Spleen (tissue), 11 donors: ENCODE measurements around the gene SAA1. TPM values are rescaled to one million over a fixed set of nuclear protein-coding genes. Genes with fewer than 3 reads are reported as not detected.

Source experiments
- DNase-seq: peaks from one replicate; pipeline ENCODE4 v3.0.0-alpha.2; 2020
- H3K27ac ChIP-seq, 8 donors: fragments of 200-600 bp; sonication (generic) in 7 of 8; 1 replicate in 4 of 8; 2 replicates in 4 of 8; pipeline versions ENCODE4 v1.5.0 to v1.8.0; 2016 to 2021; ENCODE audit warnings: inconsistent platforms in 4 of 8, mild to moderate bottlenecking in 4 of 8, moderate library complexity in 1 of 8
- H3K27me3 ChIP-seq, 7 donors: fragments of 200-600 bp; sonication (generic) in 6 of 7; replicated peaks in 1 of 7; 1 replicate in 4 of 7; 2 replicates in 3 of 7; pipeline versions ENCODE4 v1.5.0 to v1.8.0; 2016 to 2021; ENCODE audit warnings: inconsistent platforms in 3 of 7, mild to moderate bottlenecking in 1 of 7
- H3K36me3 ChIP-seq, 6 donors: fragments of 200-600 bp; sonication (generic) in 5 of 6; 1 replicate in 4 of 6; 2 replicates in 2 of 6; pipeline versions ENCODE4 v1.5.0 to v1.8.0; 2016 to 2021; ENCODE audit warnings: inconsistent platforms in 2 of 6
- H3K4me1 ChIP-seq, 6 donors: fragments of 200-600 bp; sonication (generic) in 5 of 6; 1 replicate in 3 of 6; 2 replicates in 3 of 6; pipeline versions ENCODE4 v1.5.0 to v1.8.0; 2016 to 2021; ENCODE audit warnings: inconsistent platforms in 3 of 6
- H3K4me3 ChIP-seq, 8 donors: fragments of 200-600 bp; sonication (generic) in 7 of 8; 1 replicate in 4 of 8; 2 replicates in 4 of 8; pipeline versions ENCODE4 v1.5.0 to v1.8.0; 2016 to 2021; ENCODE audit warnings: inconsistent platforms in 4 of 8, mild to moderate bottlenecking in 4 of 8, moderate library complexity in 2 of 8
- H3K9me3 ChIP-seq, 8 donors: fragments of 200-600 bp; sonication (generic) in 7 of 8; 1 replicate in 4 of 8; 2 replicates in 4 of 8; pipeline versions ENCODE4 v1.5.0 to v1.8.0; 2016 to 2021; ENCODE audit warnings: inconsistent platforms in 4 of 8
- CTCF ChIP-seq, 11 experiments: fragments of 200-600 bp in 7 of 11; fragments of 450-650 bp in 4 of 11; sonication (generic) in 4 of 11; IDR thresholded peaks in 8 of 11; conservative IDR thresholded peaks in 3 of 11; 1 replicate in 7 of 11; 2 replicates in 4 of 11; pipeline versions ENCODE4 v1.4.0 to v1.8.0; 2016 to 2021; ENCODE audit warnings: antibody characterized with exemption in 11 of 11, inconsistent platforms in 4 of 11, mild to moderate bottlenecking in 1 of 11
- POLR2A ChIP-seq, 3 donors: fragments of 450-650 bp; IDR thresholded peaks; one replicate each; pipeline ENCODE4 v1.5.1; 2017; ENCODE audit warnings: antibody characterized with exemption in 3 of 3, mild to moderate bottlenecking in 1 of 3
- POLR2AphosphoS5 ChIP-seq, 3 donors: sonication (generic); formaldehyde crosslinking; IDR thresholded peaks; one replicate each; pipeline ENCODE4 v1.5.1; 2017; ENCODE audit warnings: antibody characterized with exemption in 3 of 3
- WGBS, 5 donors: extraction: QIAGEN DNeasy Blood & Tissue Kit in 3 of 5; methylation state at CpG; one replicate each; pipeline versions ENCODE4 v1.1.5 to v1.1.7; 2013 to 2018; 5-methylcytosine and 5-hydroxymethylcytosine counted together
- intact Hi-C: fragments of 100-400 bp; cut with DNase I; formaldehyde crosslinking; loops from one replicate; pipeline ENCODE4 v1.15.0; 2023; ENCODE audit warnings: low total_unique reads
- polyA plus RNA-seq, 3 donors: library from polyadenylated mRNA; stranded (reverse); fragments of 200-250 nt; gene quantifications; one replicate each; pipeline ENCODE4 v1.2.1, GENCODE V29; 2013
- total RNA-seq, 7 donors: library from RNA; depleted of rRNA in 3 of 7; stranded (reverse); fragments of >200 nt in 3 of 7; fragmentation: NEBNext Ultra II Directional in 4 of 7; extraction: Animal tissue kit (Norgen Biotek cat#: 25700) in 4 of 7; gene quantifications; one replicate each; pipeline versions ENCODE4 v1.1.0 to v1.2.1, GENCODE V29; 2016 to 2021
- donor health status: healthy with polysubstance abuse.
- donor health status: DM: no; HTN: no; CAD: no; lungs with moderate emphysema.
- donor health status: DM: no; HTN: no; CAD: no.
- donor health status: Bipolar disorder and iron deficiency.
- donor health status: healthy.
- donor health status: DM: no; HTN: no; CAD: no.
- donor health status: DM: yes; HTN: yes; CAD: no.

Gene SAA1
- total and polyA plus RNA-seq, 10 donors = 1.0 to 84.3 (median 4.2) TPM; not detected in 2

GRCh38 chr11:18223591-18224387 is 42.3 kb upstream of the SAA1 start:
- H3K36me3 ChIP-seq = no peaks in the 10 kb centered on the region
- no peak for DNase-seq

GRCh38 chr11:18225913-18226312 is 40.2 kb upstream of the SAA1 start:
- no peak overlapping the region for H3K4me3 ChIP-seq
- 41 to 63% (median 49%) methylated on average over 2 of the region's 2 CpGs for WGBS, 5 donors
- no peak for DNase-seq
- no peaks in the 10 kb centered on the region for H3K36me3 ChIP-seq
- H3K27me3 ChIP-seq = no peaks in the 10 kb centered on the region
- H3K27ac ChIP-seq = no peak overlapping the region
- TF ChIP-seq POLR2AphosphoS5 (IDR thresholded peaks at IDR 0.05) = no peak
- no peak for TF ChIP-seq CTCF (IDR thresholded peaks at IDR 0.05 in 8 of 11, conservative IDR thresholded peaks at IDR 0.05 in 3 of 11)
- no peak for TF ChIP-seq POLR2A (IDR thresholded peaks at IDR 0.05)
- intact Hi-C loops = no loop called here
- peaks cover 0 to 5% (median 0%) of the 10 kb centered on the region in 6 donors for H3K4me1 ChIP-seq
- peaks cover 0 to 2% (median 0%) of the 10 kb centered on the region in 8 donors for H3K9me3 ChIP-seq

More at GRCh38 chr11:18223591-18224387, 42.3 kb upstream of the SAA1 start:
- intact Hi-C loops = no loop called here
- Histone ChIP-seq H3K27ac (no peak overlapping the region), H3K4me3 (no peak overlapping the region), H3K9me3 (peaks cover 0 to 5% (median 0%) of the 10 kb centered on the region in 8 donors), H3K4me1 (no peaks in the 10 kb centered on the region), H3K27me3 (no peaks in the 10 kb centered on the region)
- no peak for TF ChIP-seq POLR2AphosphoS5 (IDR thresholded peaks at IDR 0.05)
- TF ChIP-seq CTCF (IDR thresholded peaks at IDR 0.05 in 8 of 11, conservative IDR thresholded peaks at IDR 0.05 in 3 of 11) = no peak
- TF ChIP-seq POLR2A (IDR thresholded peaks at IDR 0.05) = no peak
- WGBS, 5 donors = 48 to 85% (median 71%) methylated on average over 3 of the region's 3 CpGs

GRCh38 chr11:18229501-18229900 is 36.6 kb upstream of the SAA1 start:
- Histone ChIP-seq H3K4me1 (peaks cover 0 to 5% (median 0%) of the 10 kb centered on the region in 6 donors), H3K4me3 (no peak overlapping the region), H3K9me3 (no peaks in the 10 kb centered on the region), H3K27me3 (no peaks in the 10 kb centered on the region), H3K27ac (peak overlapping the region in 3 of 8 donors; percentile 58 to 68 (median 59)), H3K36me3 (no peaks in the 10 kb centered on the region)
- DNase-seq = no peak
- TF ChIP-seq CTCF (IDR thresholded peaks at IDR 0.05 in 8 of 11, conservative IDR thresholded peaks at IDR 0.05 in 3 of 11) (no peak), POLR2A (IDR thresholded peaks at IDR 0.05) (no peak), POLR2AphosphoS5 (IDR thresholded peaks at IDR 0.05) (no peak)
- 30 to 49% (median 44%) methylated on average over 3 of the region's 3 CpGs for WGBS, 5 donors
- intact Hi-C loops = no loop called here

GRCh38 chr11:18230859-18231258 is 35.2 kb upstream of the SAA1 start:
- no peak for TF ChIP-seq CTCF (IDR thresholded peaks at IDR 0.05 in 8 of 11, conservative IDR thresholded peaks at IDR 0.05 in 3 of 11)
- TF ChIP-seq POLR2AphosphoS5 (IDR thresholded peaks at IDR 0.05) = no peak
- no peak for TF ChIP-seq POLR2A (IDR thresholded peaks at IDR 0.05)
- 71 to 96% (median 80%) methylated on average over 2 of the region's 2 CpGs for WGBS, 5 donors
- H3K36me3 ChIP-seq = no peaks in the 10 kb centered on the region
- H3K4me3 ChIP-seq = no peak overlapping the region
- intact Hi-C loops = no loop called here
- H3K4me1 ChIP-seq = peaks cover 0 to 5% (median 0%) of the 10 kb centered on the region in 6 donors
- no peaks in the 10 kb centered on the region for H3K9me3 ChIP-seq
- no peak for DNase-seq
- H3K27me3 ChIP-seq = no peaks in the 10 kb centered on the region
- H3K27ac ChIP-seq = no peak overlapping the region
